Astrocyte (in vitro differentiated cells and primary cell): ENCODE data around the gene CD5L. TPM values are rescaled to one million over a fixed set of nuclear protein-coding genes. Genes with fewer than 3 reads are reported as not detected.

Experiments used
- DNase-seq: peaks from one replicate; pipeline ENCODE4 v3.0.0-alpha.2; 2010; ENCODE audit warnings: low read depth
- FAIRE-seq: peaks from 2 replicates; lab custom pipeline; 2011; peaks lifted over from hg19 to GRCh38; lab: Jason Lieb, UNC
- H2AFZ ChIP-seq: 2 replicates; pipeline ENCODE4 v1.6.0; 2012; ENCODE audit warnings: low read depth, low read length, inconsistent platforms
- H3K27ac ChIP-seq: 2 replicates; pipeline ENCODE4 v1.5.1; 2011; ENCODE audit warnings: low read depth, low read length, inconsistent platforms
- H3K27me3 ChIP-seq: 2 replicates; pipeline ENCODE4 v1.6.0; 2011; ENCODE audit warnings: low read length, inconsistent platforms; ENCODE audit not compliant: insufficient read depth
- H3K36me3 ChIP-seq: 2 replicates; pipeline ENCODE4 v1.5.1; 2011; ENCODE audit warnings: low read length, inconsistent platforms; ENCODE audit not compliant: insufficient read depth
- H3K4me1 ChIP-seq: 2 replicates; pipeline ENCODE4 v1.5.1; 2011; ENCODE audit warnings: low read length, inconsistent platforms; ENCODE audit not compliant: insufficient read depth
- H3K4me2 ChIP-seq: 2 replicates; pipeline ENCODE4 v1.6.0; 2012; ENCODE audit warnings: low read length, inconsistent platforms
- H3K4me3 ChIP-seq: 2 replicates; pipeline ENCODE4 v1.5.1; 2011; ENCODE audit warnings: low read depth, mild to moderate bottlenecking, low read length, inconsistent platforms; ENCODE audit not compliant: insufficient read depth
- H3K79me2 ChIP-seq: 2 replicates; pipeline ENCODE4 v1.6.0; 2012; ENCODE audit warnings: mild to moderate bottlenecking, low read length, inconsistent platforms; ENCODE audit not compliant: insufficient read depth
- H3K9ac ChIP-seq: 2 replicates; pipeline ENCODE4 v1.6.0; 2012; ENCODE audit warnings: mild to moderate bottlenecking, low read length, inconsistent platforms
- H3K9me3 ChIP-seq: 2 replicates; pipeline ENCODE4 v1.5.1; 2012; ENCODE audit warnings: low read depth, mild to moderate bottlenecking, low read length, inconsistent platforms; ENCODE audit not compliant: insufficient read depth
- H4K20me1 ChIP-seq: 2 replicates; pipeline ENCODE4 v1.6.0; 2012; ENCODE audit warnings: low read length, inconsistent platforms; ENCODE audit not compliant: insufficient read depth
- H3K27ac Mint-ChIP-seq: one replicate; pipeline ENCODE4 v1.8.0; 2021; ENCODE audit warnings: mild to moderate bottlenecking, mixed read lengths; ENCODE audit not compliant: unreplicated experiment
- H3K27me3 Mint-ChIP-seq: one replicate; pipeline ENCODE4 v1.8.0; 2021; ENCODE audit warnings: low read depth, mixed read lengths; ENCODE audit not compliant: unreplicated experiment
- H3K36me3 Mint-ChIP-seq: one replicate; pipeline ENCODE4 v1.8.0; 2021; ENCODE audit warnings: low read depth, mixed read lengths; ENCODE audit not compliant: unreplicated experiment
- H3K4me1 Mint-ChIP-seq: one replicate; pipeline ENCODE4 v1.8.0; 2021; ENCODE audit warnings: low read depth, mixed read lengths; ENCODE audit not compliant: unreplicated experiment
- H3K4me3 Mint-ChIP-seq: one replicate; pipeline ENCODE4 v1.8.0; 2021; ENCODE audit warnings: mild to moderate bottlenecking, moderate library complexity, mixed read lengths; ENCODE audit not compliant: unreplicated experiment
- H3K9me3 Mint-ChIP-seq: one replicate; pipeline ENCODE4 v1.8.0; 2021; ENCODE audit warnings: mild to moderate bottlenecking, mixed read lengths; ENCODE audit not compliant: unreplicated experiment
- CTCF ChIP-seq: IDR thresholded peaks from 2 replicates; pipeline ENCODE4 v1.5.1; 2011; ENCODE audit warnings: low read depth, mild to moderate bottlenecking, inconsistent platforms, low read length, moderate library complexity; ENCODE audit not compliant: insufficient read depth
- EZH2 ChIP-seq: IDR thresholded peaks from 2 replicates; pipeline ENCODE4 v1.6.1; 2012; ENCODE audit warnings: mild to moderate bottlenecking, low read length, inconsistent platforms; ENCODE audit not compliant: insufficient read depth
- total RNA-seq: library from RNA; stranded (reverse); gene quantifications from 2 replicates; pipeline ENCODE4 v1.2.1, GENCODE V29; 2021

The CD5L gene
- total RNA-seq, 1 donor from 2014 or later: not detected

GRCh38 chr1:157838966-157839365 lies 2.6 kb downstream of the CD5L start:
- H3K4me3 ChIP-seq: no peak overlapping the region
- DNase-seq (no peak), FAIRE-seq (no peak)
- no peaks in the 10 kb centered on the region for H3K36me3 ChIP-seq
- Mint-ChIP-seq H3K27me3 (peaks cover 24% of the 10 kb centered on the region), H3K9me3 (peaks cover 1% of the 10 kb centered on the region), H3K4me1 (no peaks in the 10 kb centered on the region), H3K36me3 (no peaks in the 10 kb centered on the region), H3K4me3 (no peak overlapping the region), H3K27ac (no peak overlapping the region)
- no peaks in the 10 kb centered on the region for H4K20me1 ChIP-seq
- no peaks in the 10 kb centered on the region for H3K79me2 ChIP-seq
- H3K9ac ChIP-seq: no peak overlapping the region
- H2AFZ ChIP-seq: no peak overlapping the region
- no peaks in the 10 kb centered on the region for H3K9me3 ChIP-seq
- no peaks in the 10 kb centered on the region for H3K27me3 ChIP-seq
- no peak overlapping the region for H3K27ac ChIP-seq
- no peak for TF ChIP-seq EZH2
- TF ChIP-seq CTCF: no peak
- no peaks in the 10 kb centered on the region for H3K4me1 ChIP-seq
- H3K4me2 ChIP-seq: no peak overlapping the region

- H3K4me2 ChIP-seq: no peak overlapping the region
- Mint-ChIP-seq H3K27ac (no peak overlapping the region), H3K4me1 (peaks cover 23% of the 10 kb centered on the region), H3K9me3 (no peaks in the 10 kb centered on the region), H3K36me3 (no peaks in the 10 kb centered on the region), H3K4me3 (no peak overlapping the region), H3K27me3 (peaks cover 8% of the 10 kb centered on the region)
- no peaks in the 10 kb centered on the region for H3K9me3 ChIP-seq
- H3K4me1 ChIP-seq: no peaks in the 10 kb centered on the region
- no peaks in the 10 kb centered on the region for H3K27me3 ChIP-seq
- H3K36me3 ChIP-seq: no peaks in the 10 kb centered on the region
- no peak overlapping the region for H3K9ac ChIP-seq
- no peaks in the 10 kb centered on the region for H4K20me1 ChIP-seq
- H3K79me2 ChIP-seq: no peaks in the 10 kb centered on the region
- H2AFZ ChIP-seq: no peak overlapping the region
- H3K27ac ChIP-seq: no peak overlapping the region
- TF ChIP-seq CTCF (no peak), EZH2 (no peak)
- no peak overlapping the region for H3K4me3 ChIP-seq
- FAIRE-seq (no peak), DNase-seq (no peak)
Observed at GRCh38 chr1:157834430-157834829, 7.2 kb downstream of the CD5L start.

- no peak overlapping the region for H3K4me2 ChIP-seq
- no peak overlapping the region for H3K4me3 Mint-ChIP-seq
- no peak for FAIRE-seq
- no peaks in the 10 kb centered on the region for H4K20me1 ChIP-seq
- H3K9me3 ChIP-seq: no peaks in the 10 kb centered on the region
- TF ChIP-seq EZH2 (no peak), CTCF (no peak)
- H3K9ac ChIP-seq: no peak overlapping the region
- no peaks in the 10 kb centered on the region for H3K4me1 ChIP-seq
- no peaks in the 10 kb centered on the region for H3K79me2 ChIP-seq
- peaks cover 23% of the 10 kb centered on the region for H3K4me1 Mint-ChIP-seq
- DNase-seq: no peak
- H3K27ac Mint-ChIP-seq: no peak overlapping the region
- H3K27me3 ChIP-seq: no peaks in the 10 kb centered on the region
- H3K4me3 ChIP-seq: no peak overlapping the region
- no peak overlapping the region for H3K27ac ChIP-seq
- H3K36me3 ChIP-seq: no peaks in the 10 kb centered on the region
- no peaks in the 10 kb centered on the region for H3K36me3 Mint-ChIP-seq
- H2AFZ ChIP-seq: no peak overlapping the region
- peaks cover 8% of the 10 kb centered on the region for H3K27me3 Mint-ChIP-seq
- no peaks in the 10 kb centered on the region for H3K9me3 Mint-ChIP-seq
Observed at GRCh38 chr1:157833145-157833544, 8.5 kb downstream of the CD5L start.
